H1 (cell line): Measurements from ENCODE around the gene ADIPOR2. TPM values are rescaled to one million over a fixed set of nuclear protein-coding genes. Genes with fewer than 3 reads are reported as not detected.

Experiments
- CHD1 ChIP-seq: IDR thresholded peaks from 2 replicates; pipeline ENCODE4 v1.6.1; 2012; ENCODE audit warnings: low read depth, low read length, improper control_type of control experiment
- CTBP2 ChIP-seq: IDR thresholded peaks from 2 replicates; pipeline ENCODE4 v1.7.0; 2011; ENCODE audit warnings: borderline replicate concordance, mild to moderate bottlenecking, moderate library complexity, mixed read lengths, low read length; ENCODE audit not compliant: insufficient read depth, insufficient read length
- FOSL1 ChIP-seq: IDR thresholded peaks from 2 replicates; pipeline ENCODE4 v1.6.1; 2011; ENCODE audit warnings: mild to moderate bottlenecking, low read depth, low read length, moderate library complexity; ENCODE audit not compliant: insufficient read depth
- GTF2F1 ChIP-seq: IDR thresholded peaks from 2 replicates; pipeline ENCODE4 v1.6.1; 2012; ENCODE audit warnings: low read depth, low read length, improper control_type of control experiment, borderline replicate concordance
- HDAC2 ChIP-seq, 2 experiments: fragments of 300-600 bp in 1 of 2; sonication (generic) in 1 of 2; IDR thresholded peaks; 2 replicates each; pipeline ENCODE4 v1.6.1; 2011 to 2012; ENCODE audit warnings: low read depth in 2 of 2, low read length in 2 of 2, mild to moderate bottlenecking in 2 of 2, moderate library complexity in 2 of 2, borderline replicate concordance in 1 of 2, inconsistent platforms in 1 of 2
- KDM4A ChIP-seq: IDR thresholded peaks from one replicate; pipeline ENCODE4 v1.7.1; 2012; ENCODE audit warnings: low read depth, mild to moderate bottlenecking, moderate library complexity, low read length, inconsistent platforms; ENCODE audit not compliant: severe bottlenecking
- SIN3A ChIP-seq, 2 experiments: IDR thresholded peaks in 1 of 2; conservative IDR thresholded peaks in 1 of 2; 2 replicates each; pipeline ENCODE4 v1.6.1; 2011 to 2012; ENCODE audit warnings: low read length in 2 of 2, improper control_type of control experiment in 1 of 2, low read depth in 1 of 2, mild to moderate bottlenecking in 1 of 2
- SIX5 ChIP-seq: IDR thresholded peaks from 2 replicates; pipeline ENCODE4 v1.6.1; 2011; ENCODE audit warnings: mild to moderate bottlenecking, low read depth, low read length
- SP2 ChIP-seq: IDR thresholded peaks from 2 replicates; pipeline ENCODE4 v1.6.1; 2012; ENCODE audit warnings: mild to moderate bottlenecking, low read length, inconsistent platforms
- SRF ChIP-seq: IDR thresholded peaks from 2 replicates; pipeline ENCODE4 v1.6.1; 2011; ENCODE audit warnings: mild to moderate bottlenecking, low read depth, low read length, moderate library complexity
- TEAD4 ChIP-seq: IDR thresholded peaks from 2 replicates; pipeline ENCODE4 v1.6.1; 2012; ENCODE audit warnings: low read depth, low read length, inconsistent platforms, mixed read lengths
- polyA plus RNA-seq, 7 experiments: library from polyadenylated mRNA; depleted of rRNA in 3 of 7; stranded (reverse) in 5 of 7; unstranded in 2 of 7; fragments of >200 nt in 5 of 7; fragments of 200-250 nt in 2 of 7; gene quantifications; 1 replicate in 5 of 7; 2 replicates in 1 of 7; 4 replicates in 1 of 7; pipeline versions ENCODE4 v1.2.1 to v1.2.3, GENCODE V29; 2011 to 2013; ENCODE audit warnings: missing spikeins in 2 of 7, mixed read lengths in 2 of 7
- total RNA-seq: library from RNA; stranded (reverse); fragmentation: NEBNext Ultra II Directional; extraction: Animal tissue kit (Norgen Biotek cat#: 25700); gene quantifications from 2 replicates; pipeline ENCODE4 v1.2.1, GENCODE V29; 2021
- TF ChIP-seq, protein P1 (sequence below): IDR thresholded peaks from 2 replicates; pipeline ENCODE4 v1.6.1; 2012; ENCODE audit warnings: inconsistent platforms

ADIPOR2 gene
- total and polyA plus RNA-seq, 2 of the 8 experiments (the other 6 are each of a cell fraction or from before 2014, with no cell fraction given): 17.5 to 50.8 TPM

DNA sequence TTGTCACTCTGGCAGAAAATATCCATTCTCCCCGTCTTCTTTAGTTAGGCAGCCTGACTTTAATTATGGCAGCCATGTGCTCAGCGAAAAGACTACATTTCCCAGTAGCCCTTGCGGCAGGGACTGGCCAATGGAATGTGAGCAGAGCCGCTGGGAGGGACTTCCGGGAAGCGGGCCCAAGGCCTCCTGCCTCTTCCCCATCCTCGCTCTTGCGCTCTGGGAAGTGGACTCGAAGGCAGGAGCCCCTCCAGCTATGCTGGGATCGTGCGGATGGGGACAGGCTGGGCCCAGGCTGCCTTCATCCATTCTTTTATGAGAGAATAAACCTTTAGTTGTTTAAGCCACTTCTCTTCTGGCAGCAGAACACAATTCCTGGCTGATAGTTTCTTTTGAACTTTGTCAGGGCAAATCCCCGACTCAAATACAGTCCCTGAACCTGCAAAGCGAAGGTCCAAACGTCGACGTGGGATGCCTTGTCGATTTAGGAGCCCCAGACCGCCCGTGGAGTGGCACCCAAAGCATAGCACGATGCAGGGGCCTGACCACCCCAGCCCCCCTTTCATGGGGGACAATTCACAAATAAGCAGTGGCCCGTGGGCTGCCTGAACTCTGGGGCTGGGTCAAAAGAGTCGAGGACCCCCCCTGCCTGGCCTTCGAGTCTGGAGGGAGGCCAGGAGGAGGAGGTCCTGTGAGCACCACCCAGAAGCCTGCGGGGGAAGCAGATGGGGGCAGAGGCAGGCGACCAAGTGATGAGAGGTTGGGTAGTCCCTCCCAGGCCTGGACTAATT, 113.9 kb downstream of the ADIPOR2 start (continued):
- TF ChIP-seq, protein P1, sequence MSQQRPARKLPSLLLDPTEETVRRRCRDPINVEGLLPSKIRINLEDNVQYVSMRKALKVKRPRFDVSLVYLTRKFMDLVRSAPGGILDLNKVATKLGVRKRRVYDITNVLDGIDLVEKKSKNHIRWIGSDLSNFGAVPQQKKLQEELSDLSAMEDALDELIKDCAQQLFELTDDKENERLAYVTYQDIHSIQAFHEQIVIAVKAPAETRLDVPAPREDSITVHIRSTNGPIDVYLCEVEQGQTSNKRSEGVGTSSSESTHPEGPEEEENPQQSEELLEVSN: peak; percentile 91
- TF ChIP-seq SP2: peak; percentile 28; the same call in 1 of the 2 replicates
- TF ChIP-seq CTBP2: no peak
- no peak for TF ChIP-seq CHD1
- peak; percentile 82 for TF ChIP-seq SIX5
- TF ChIP-seq GTF2F1: 0 out of 2 replicates have a peak, but pooled peaks have one; percentile 36
- TF ChIP-seq KDM4A: no peak
- TF ChIP-seq HDAC2 (IDR thresholded peaks at IDR 0.05; ENCODE audit: borderline replicate concordance in 1 of 2, low read depth in 2 of 2, low read length in 2 of 2): no peak
- no peak for TF ChIP-seq SRF
- TF ChIP-seq SIN3A (conservative IDR thresholded peaks at IDR 0.05 in 1 of 2, IDR thresholded peaks at IDR 0.05 in 1 of 2; ENCODE audit: low read depth in 1 of 2, low read length in 2 of 2): 0 out of 4 replicates have a peak, but pooled peaks of 1 of the 2 experiments have one; percentile 40
- 0 out of 2 replicates have a peak, but pooled peaks have one; percentile 30 for TF ChIP-seq TEAD4
- TF ChIP-seq FOSL1: no peak
- TF ChIP-seq, all 59 proteins: peak for 14
